ENCODE results near the gene NT5E. TPM values are rescaled to one million over a fixed set of nuclear protein-coding genes. Genes with fewer than 3 reads are reported as not detected.

Gene NT5E
- total RNA-seq, 1 donor, result 593 TPM

DNA sequence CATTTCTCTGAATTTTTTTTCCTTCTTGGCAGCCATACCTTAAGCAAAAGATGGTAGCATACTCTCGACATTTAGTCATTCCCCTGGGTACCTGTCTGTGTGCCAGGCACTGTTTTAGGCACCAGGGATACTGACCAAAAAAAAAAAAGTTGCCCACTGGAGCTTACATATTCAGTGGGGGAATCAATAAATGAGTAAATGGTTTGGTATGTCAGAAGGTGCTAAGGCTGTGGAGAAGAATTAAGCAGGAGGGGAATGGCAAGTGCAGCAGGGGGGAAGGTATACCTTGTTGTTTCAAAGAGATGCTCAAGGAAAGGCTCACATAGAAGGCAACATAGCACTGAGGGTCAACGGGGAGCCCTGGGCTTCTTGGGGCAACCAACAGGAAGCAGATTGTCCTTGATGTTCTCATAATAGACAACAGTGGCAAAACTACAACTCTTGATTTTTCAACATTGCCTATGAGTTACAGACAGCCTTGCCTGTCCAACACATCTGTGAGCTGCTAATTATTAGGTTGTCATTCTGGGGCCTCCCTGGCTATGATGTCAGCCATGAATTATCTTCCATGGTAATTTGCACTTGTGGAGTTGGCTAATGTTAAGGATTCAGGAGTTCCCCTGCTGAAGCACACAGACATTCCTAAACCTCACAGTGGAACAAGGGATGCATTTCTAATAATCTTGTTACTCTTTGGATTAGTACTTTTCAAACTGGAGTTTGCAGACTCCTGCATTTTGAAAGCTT, 19.6 kb downstream of the NT5E start:
- TF ChIP-seq, protein P1, sequence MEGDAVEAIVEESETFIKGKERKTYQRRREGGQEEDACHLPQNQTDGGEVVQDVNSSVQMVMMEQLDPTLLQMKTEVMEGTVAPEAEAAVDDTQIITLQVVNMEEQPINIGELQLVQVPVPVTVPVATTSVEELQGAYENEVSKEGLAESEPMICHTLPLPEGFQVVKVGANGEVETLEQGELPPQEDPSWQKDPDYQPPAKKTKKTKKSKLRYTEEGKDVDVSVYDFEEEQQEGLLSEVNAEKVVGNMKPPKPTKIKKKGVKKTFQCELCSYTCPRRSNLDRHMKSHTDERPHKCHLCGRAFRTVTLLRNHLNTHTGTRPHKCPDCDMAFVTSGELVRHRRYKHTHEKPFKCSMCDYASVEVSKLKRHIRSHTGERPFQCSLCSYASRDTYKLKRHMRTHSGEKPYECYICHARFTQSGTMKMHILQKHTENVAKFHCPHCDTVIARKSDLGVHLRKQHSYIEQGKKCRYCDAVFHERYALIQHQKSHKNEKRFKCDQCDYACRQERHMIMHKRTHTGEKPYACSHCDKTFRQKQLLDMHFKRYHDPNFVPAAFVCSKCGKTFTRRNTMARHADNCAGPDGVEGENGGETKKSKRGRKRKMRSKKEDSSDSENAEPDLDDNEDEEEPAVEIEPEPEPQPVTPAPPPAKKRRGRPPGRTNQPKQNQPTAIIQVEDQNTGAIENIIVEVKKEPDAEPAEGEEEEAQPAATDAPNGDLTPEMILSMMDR (IDR thresholded peaks at IDR 0.05; ENCODE audit: insufficient read depth, low read depth, low read length), result no peak
- H3K4me3 ChIP-seq (ENCODE audit: low read depth, low read length), result no peak overlapping the region
- DNase-seq (ENCODE audit: low read depth), result no peak

- TF ChIP-seq, protein P1 (IDR thresholded peaks at IDR 0.05; ENCODE audit: insufficient read depth, low read depth, low read length), result no peak
- DNase-seq (ENCODE audit: low read depth), result no peak
- H3K4me3 ChIP-seq (ENCODE audit: low read depth, low read length), result no peak overlapping the region
Observed at GRCh38 chr6:85470023-85470410, 20.1 kb downstream of the NT5E start.

DNA sequence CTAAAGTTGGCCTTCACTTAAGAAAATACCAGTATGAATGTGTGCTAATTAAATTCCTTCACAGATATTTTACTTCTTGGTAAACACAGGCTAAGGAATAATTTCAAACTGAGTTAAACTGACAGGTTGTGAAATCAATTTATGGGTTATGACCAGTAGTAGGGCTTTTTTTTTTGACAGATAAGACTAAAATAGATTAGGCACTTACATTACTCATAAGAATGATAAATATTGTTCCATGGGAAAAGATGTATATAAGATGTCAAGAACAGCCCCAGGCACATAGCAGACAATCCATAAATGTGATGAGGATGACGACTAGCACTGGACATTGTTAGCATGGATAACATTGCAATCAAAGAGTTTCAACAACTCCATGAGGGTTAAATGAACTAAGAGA, 22.9 kb downstream of the NT5E start:
- TF ChIP-seq, protein P1 (IDR thresholded peaks at IDR 0.05; ENCODE audit: insufficient read depth, low read depth, low read length), result no peak
- H3K4me3 ChIP-seq (ENCODE audit: low read depth, low read length), result no peak overlapping the region
- peak; percentile 78 for DNase-seq (ENCODE audit: low read depth)

DNA sequence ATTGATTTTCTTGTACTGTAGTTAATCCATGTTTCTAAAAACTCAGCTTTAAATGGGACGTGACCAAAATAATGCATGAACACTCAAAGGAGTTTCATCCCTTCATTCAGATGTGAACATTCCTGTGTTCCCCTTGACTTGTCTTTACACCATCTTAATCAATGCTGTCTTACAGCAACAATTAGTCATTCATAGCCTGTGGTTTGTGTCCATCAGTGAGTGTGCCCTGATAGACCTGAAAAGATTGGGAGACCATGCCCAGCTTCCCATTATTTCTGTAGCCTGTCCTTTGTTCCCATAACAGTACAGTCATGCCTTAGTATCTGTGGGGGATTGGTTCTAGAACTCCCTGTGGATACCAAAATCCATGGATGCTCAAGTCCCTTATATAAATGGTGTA, 23.9 kb downstream of the NT5E start:
- H3K4me3 ChIP-seq (ENCODE audit: low read depth, low read length), result no peak overlapping the region
- no peak for DNase-seq (ENCODE audit: low read depth)
- TF ChIP-seq, protein P1 (IDR thresholded peaks at IDR 0.05; ENCODE audit: insufficient read depth, low read depth, low read length), result no peak

DNA sequence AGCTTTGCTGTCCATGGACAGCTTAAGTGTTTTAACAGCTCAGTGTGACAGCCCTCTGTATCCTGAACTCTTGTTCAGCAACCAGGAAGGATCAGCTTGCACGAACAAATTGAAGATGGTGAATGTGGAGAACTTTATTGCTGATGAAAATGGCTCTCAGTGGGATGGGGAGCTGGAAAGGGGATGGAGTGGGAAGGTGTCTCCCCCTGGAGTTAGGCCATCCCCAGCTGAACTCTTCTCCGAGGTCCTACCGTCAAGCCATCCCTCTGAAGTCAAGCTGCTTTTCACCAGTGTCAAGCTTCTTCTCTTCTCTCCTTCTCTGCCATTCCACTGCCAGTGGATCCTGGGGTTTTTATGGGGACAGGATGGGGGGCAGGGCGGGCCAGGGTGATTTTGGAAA, 26.6 kb downstream of the NT5E start:
- DNase-seq (ENCODE audit: low read depth), result no peak
- no peak overlapping the region for H3K4me3 ChIP-seq (ENCODE audit: low read depth, low read length)
- TF ChIP-seq, protein P1 (IDR thresholded peaks at IDR 0.05; ENCODE audit: insufficient read depth, low read depth, low read length), result no peak

GRCh38 chr6:85479208-85479607, 29.3 kb downstream of the NT5E start:
- TF ChIP-seq, protein P1 (IDR thresholded peaks at IDR 0.05; ENCODE audit: insufficient read depth, low read depth, low read length), result no peak
- DNase-seq (ENCODE audit: low read depth), result no peak
- H3K4me3 ChIP-seq (ENCODE audit: low read depth, low read length), result no peak overlapping the region

Measured in fibroblast of villous mesenchyme (primary cell).